Germinal center (tissue), 1 donor: ENCODE results near the gene VANGL2.

ENCODE experiments used
- DNase-seq: peaks from one replicate; pipeline ENCODE4 v3.0.0; 2012; ENCODE audit warnings: mixed read lengths, low spot score

The VANGL2 gene

DNA sequence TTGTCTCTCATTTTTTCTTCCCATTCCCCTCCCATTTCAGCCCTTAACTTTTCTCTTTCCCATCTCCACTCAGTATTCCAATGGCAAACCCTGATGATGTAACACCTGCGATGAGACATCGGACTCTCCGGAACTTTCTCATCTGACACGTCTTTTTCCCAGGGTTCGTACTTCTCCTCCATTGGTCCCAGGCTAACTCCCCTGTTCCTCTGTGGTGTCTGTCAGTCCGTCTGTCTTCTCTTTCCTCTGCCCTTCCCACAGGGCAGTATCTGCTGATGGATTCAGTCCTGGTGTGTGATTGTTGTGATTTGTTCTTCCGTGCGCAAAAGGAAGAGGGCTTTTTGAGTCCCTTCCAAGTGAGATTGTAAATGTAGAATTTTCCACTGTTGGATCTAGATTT lies 27.7 kb downstream of the VANGL2 start:
- no peak for DNase-seq

- peak; percentile 36 for DNase-seq
Observed at GRCh38 chr1:160428655-160429054, 28.3 kb downstream of the VANGL2 start.

- no peak for DNase-seq
Observed at GRCh38 chr1:160429125-160429561, 28.8 kb downstream of the VANGL2 start.

DNA sequence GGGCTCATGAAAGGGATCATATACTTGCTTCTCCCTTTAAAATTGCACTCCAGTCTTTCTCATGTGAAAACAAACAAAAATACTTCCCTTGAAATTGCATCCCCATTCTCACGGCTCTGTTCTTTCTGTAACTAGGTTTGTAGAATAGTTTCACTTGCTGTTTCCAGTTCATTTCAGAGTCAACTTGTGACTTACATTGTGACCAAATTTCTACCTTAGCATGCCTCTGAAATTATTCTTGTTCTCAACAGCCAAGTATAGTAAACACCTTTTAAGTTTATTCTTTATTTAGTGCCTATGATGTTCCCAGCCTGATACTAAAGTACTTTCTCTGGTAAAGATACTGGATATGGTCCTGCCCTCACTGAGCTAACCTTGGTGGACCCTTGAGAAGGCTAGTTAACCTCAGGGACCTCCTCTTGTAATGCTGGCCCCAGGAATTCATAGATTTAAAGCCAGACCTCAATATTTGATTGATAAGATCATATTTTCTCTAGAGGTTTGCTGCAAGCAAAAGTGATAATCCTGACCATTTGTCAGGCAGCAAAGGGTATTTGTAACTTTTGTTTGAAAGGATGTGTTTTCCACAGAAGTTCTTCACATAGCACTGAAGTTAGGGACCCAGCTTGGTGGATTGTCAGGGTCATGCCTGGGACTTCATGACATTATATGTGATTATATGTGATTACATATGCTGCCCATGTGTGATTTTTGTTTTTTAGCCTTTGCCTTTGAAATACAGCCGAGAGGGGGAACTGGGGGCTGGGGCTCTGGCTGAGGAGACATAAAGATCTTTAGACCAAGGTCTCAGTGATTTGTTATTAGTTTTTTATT lies 29.6 kb downstream of the VANGL2 start:
- peak; percentile 32 for DNase-seq

- DNase-seq, result no peak
Observed at GRCh38 chr1:160431006-160431405, 30.6 kb downstream of the VANGL2 start.

DNA sequence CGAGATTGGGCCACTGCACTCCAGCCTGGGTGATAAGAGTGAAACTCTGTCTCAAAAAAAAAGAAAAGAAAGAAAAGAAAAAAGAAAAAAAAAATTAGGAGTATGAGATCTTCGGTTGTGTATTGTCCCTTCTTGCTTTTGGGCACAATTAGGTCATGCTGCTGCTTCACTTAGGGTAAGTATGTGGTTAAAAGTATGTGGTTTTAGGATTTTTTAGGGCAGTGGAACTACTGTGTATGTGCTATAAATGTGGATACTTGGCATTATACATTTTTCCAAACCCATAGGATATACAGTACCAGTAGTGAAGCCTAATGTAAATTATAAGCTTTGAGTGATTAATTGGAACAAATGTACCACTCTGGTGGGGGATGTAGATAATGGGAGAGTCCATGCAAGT lies 31.2 kb downstream of the VANGL2 start:
- DNase-seq, result no peak

GRCh38 chr1:160432371-160432786 lies 32.0 kb downstream of the VANGL2 start:
- peak; percentile 60 for DNase-seq

DNA sequence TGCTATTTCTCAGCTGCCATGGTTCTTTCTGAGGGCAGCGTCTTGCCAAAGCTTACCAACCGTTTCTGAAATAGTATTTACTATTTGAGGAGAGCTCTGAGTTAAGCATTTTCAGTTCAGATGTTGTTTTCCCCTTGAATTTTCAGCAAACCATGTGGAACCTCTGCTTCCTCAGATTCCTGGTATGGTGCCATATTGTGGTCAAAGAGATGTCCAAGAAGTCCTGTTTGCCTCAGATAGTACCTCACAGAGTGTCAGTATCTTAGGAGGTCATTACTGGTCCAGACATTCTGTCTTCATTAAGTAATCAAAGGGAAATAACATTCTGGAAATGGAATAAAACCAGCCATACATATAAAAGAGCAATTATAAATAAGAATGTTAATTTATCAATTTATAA lies 36.6 kb downstream of the VANGL2 start:
- DNase-seq, result no peak

- DNase-seq, result no peak
Observed at GRCh38 chr1:160437432-160438316, 37.3 kb downstream of the VANGL2 start.

DNA sequence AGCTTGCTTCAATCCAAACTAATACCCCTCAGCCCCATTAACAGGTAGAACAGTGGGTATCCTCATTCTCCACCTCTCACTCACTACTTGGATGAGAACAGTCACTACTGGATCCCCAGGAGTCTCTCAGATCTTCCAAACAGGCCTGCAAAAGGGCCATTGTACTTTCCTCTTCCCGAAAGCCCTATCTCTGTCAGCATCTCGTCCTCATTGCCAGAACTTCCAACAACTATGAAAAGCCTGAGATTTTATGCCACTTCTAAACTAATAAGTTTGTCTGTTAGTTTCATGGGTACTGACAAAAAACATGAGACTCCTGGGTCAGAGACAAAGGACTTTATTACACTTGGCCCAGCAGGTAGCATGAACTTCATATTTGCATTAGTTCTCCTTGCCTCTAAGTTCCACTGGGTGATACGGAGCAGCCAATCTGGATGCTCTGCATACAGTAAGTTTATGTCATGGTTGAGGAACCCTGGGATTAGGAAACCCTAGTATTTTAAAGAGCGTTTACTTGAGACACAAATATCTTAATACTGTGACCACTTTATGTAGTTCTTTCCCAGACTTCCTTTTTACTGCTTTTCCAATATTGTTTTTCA lies 38.1 kb downstream of the VANGL2 start:
- DNase-seq, result no peak

DNA sequence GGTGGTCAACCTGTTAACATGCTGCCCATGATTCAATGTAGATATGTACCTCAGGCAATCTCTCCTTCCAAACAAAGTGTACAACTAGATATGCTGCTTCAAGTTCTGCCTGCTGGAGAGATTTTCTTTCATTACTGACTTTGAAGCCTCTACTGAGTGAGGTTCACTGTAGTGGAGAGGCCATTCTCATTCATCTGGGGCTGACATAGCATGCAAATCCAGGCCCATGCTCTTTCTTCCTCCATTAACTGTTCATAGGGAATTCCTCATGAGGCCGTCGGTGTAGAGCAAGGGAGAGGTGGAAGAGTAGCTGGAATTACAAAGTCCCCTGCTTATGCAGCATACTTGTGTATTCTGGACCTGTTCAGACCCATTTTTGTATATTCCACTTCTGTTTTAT lies 38.6 kb downstream of the VANGL2 start:
- no peak for DNase-seq

- DNase-seq, result no peak
Observed at GRCh38 chr1:160439718-160440117, 39.4 kb downstream of the VANGL2 start.

DNA sequence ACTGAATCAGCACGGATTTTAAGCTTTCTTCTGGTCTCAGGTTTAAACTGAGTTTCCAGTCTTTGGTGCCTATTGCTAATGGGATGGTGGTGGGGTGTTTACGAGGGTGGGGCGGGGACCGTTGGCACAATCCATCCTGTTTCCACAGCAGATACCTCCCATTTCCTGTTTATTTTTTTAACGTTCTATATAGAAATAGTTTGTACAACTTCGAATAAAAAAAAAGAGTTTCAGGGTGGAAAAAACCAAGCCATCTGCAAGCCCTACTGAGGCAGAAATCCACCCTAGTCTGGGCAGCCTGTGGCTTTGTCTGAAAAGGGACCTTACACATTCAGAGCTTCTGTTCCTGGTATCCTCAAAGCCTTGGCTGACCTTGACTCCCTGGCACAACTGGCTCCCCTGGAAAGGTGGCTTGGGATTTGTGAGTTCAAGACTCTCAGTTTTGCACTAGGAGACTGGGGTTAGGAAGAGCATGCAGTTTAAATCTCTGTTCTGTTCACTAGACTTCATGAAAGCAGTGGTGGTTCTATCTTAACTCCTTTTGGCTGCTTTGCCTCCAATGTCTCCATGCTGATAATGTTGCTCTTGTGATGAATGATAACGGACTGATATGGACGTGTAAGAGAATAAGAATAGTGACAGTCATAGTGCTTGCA lies 46.7 kb downstream of the VANGL2 start:
- DNase-seq, result no peak

- no peak for DNase-seq
Observed at GRCh38 chr1:160449494-160449893, 49.1 kb downstream of the VANGL2 start.

GRCh38 chr1:160451119-160451858 lies 50.9 kb downstream of the VANGL2 start:
- DNase-seq, result no peak

DNA sequence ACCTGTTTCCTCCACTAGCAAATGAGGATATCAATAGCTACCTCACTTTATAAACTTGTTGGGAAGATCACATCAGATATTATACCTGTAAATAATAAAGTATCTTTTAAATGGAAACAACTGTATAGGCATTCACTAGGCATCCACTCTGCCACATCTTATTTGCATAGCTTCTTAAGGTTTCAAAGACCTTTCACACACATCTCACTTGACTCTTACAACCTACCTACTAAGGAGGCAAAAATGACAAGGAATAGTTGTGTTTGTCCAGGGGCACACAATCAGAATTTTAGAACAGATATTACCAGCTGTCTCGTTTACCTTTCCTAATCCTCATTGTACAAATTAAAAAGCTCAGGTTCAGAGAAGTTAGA lies 51.5 kb downstream of the VANGL2 start:
- DNase-seq, result peak; percentile 20

GRCh38 chr1:160453443-160453842 lies 53.1 kb downstream of the VANGL2 start:
- no peak for DNase-seq

- no peak for DNase-seq
Observed at GRCh38 chr1:160454371-160455152, 54.2 kb downstream of the VANGL2 start.

DNA sequence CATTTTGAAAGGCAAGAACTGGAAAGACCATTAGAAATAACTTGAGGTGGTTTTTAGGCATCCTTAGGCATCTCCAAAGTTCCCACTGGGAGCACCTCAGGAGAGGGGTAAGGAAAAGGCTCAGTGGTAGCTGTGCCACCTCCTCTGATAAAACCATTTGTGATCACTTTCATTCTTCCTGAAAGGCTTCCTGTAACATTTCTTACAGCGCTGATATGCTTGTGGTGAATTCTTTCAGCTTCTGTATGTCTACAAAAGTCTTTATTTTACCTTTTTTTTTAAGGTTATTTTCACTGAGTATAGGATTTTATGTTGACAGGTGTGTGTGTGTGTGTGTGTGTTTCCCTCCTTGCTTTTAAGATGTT lies 54.8 kb downstream of the VANGL2 start:
- DNase-seq, result no peak

DNA sequence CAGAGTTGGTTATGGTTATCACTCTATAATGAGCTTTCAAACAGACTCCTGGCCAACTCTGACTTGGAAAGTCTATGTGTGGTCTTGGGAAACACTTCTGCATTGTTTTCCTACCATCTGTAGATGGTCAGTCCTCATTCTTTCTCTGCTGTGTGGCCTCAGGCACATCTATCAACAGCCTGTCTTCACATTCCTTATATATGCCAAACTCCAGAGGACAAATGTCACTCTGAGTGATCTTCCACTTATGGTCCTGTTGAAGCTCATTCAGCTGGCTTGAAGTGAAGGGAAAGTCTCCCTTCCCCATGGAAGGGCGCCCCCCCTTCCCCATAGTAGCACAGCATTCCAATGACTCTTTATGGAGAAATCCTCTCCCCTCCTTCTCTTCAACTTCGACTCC lies 58.7 kb downstream of the VANGL2 start:
- DNase-seq, result no peak

DNA sequence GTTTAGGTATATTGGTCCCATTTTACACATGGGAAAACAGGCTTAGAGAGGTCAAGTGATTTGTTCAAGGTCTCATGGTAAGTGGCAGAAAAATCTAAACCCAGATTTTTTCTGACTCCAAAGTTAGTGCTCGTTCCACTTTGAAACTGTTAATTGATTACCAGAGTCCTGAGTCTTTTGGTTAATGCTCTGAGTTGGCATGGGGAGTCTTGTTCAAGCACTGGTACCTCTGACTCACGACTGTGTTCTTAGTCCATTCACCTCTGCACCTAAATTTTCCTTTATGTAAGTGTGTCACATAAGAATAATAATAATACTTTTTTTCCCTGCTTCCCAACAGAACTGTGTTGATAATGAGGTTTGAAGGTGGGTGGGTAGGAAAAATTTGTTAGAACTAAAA lies 59.3 kb downstream of the VANGL2 start:
- no peak for DNase-seq
